GM20000 (cell line): ENCODE data around the gene IRAK3.

Source experiments
- DNase-seq: peaks from one replicate; pipeline ENCODE4 v3.0.0; 2012; ENCODE audit warnings: low spot score
- TF ChIP-seq, protein P1 (sequence below): IDR thresholded peaks from 2 replicates; pipeline ENCODE4 v1.5.1; 2012; ENCODE audit warnings: mild to moderate bottlenecking, control low read depth; ENCODE audit errors: extremely low read depth, missing control alignments

The IRAK3 gene

GRCh38 chr12:66189889-66190288 lies 875 bp downstream of the IRAK3 start:
- no peak for DNase-seq
- TF ChIP-seq, protein P1, sequence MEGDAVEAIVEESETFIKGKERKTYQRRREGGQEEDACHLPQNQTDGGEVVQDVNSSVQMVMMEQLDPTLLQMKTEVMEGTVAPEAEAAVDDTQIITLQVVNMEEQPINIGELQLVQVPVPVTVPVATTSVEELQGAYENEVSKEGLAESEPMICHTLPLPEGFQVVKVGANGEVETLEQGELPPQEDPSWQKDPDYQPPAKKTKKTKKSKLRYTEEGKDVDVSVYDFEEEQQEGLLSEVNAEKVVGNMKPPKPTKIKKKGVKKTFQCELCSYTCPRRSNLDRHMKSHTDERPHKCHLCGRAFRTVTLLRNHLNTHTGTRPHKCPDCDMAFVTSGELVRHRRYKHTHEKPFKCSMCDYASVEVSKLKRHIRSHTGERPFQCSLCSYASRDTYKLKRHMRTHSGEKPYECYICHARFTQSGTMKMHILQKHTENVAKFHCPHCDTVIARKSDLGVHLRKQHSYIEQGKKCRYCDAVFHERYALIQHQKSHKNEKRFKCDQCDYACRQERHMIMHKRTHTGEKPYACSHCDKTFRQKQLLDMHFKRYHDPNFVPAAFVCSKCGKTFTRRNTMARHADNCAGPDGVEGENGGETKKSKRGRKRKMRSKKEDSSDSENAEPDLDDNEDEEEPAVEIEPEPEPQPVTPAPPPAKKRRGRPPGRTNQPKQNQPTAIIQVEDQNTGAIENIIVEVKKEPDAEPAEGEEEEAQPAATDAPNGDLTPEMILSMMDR: no peak

GRCh38 chr12:66190519-66191370 lies 1.7 kb downstream of the IRAK3 start:
- TF ChIP-seq, protein P1: no peak
- DNase-seq: no peak

- TF ChIP-seq, protein P1: no peak
- no peak for DNase-seq
Measured at GRCh38 chr12:66191547-66192126, 2.6 kb downstream of the IRAK3 start.

DNA sequence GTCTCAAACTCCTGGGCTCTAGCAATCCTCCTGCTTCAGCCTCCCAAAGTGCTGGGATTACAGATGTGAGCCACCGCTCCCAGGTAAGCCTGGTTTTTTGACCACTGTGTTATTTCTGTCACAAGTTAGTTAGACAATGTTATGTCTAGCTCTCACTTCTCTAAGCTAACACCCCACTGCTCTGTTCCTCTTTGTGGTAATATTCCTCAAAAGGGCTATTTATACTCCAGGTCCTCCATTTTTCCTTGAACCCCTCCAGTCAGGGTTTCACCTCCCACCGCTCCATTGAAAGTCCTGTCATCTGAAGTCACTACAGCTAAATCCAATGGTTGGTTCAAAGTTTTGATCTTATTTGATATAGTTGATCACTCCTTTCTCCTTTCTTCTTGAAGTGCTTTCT lies 5.1 kb downstream of the IRAK3 start:
- no peak for DNase-seq
- TF ChIP-seq, protein P1: no peak

DNA sequence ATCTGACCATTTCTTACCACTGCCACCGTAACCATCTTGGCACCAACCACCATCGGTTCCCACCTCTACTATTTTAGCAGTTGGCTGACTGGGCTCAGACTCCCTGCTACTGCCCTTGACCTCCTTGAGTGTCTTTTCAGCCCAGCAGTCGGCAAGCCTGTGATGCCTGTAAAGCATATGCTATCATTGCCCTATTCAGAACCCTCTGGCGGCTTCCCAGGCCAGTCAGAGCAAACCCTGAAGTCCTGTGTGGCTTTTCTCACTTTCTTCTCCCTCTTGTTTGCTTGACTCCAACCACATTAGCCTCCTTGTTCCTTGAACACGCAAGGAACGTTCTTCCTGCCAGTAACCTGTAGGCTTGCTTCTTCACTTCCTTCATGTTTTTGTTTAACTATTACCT lies 6.2 kb downstream of the IRAK3 start:
- TF ChIP-seq, protein P1: no peak

DNA sequence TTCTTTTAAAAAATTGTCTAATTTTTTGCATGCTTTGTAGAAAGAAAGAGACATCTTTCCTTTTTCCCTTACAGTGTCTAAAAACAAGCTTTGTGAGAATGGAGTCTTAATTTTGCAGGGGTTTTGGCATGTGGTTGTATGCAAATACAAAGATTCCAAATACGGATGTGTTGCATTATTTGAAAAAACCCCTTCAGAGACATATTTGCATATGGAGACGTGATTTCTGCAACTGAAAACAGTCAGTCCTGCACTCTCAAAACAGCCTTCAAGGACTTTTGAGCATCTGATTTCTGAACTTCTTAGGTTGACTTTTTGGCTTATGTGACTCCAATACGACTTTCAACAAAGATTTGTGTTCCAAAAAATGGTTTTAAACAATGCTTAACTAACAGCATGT lies 7.8 kb downstream of the IRAK3 start:
- DNase-seq: peak; percentile 66
- TF ChIP-seq, protein P1: no peak

More for the DNA sequence above, 6.2 kb downstream of the IRAK3 start:
- DNase-seq: no peak

GRCh38 chr12:66197495-66197921 lies 8.5 kb downstream of the IRAK3 start:
- DNase-seq: no peak
- TF ChIP-seq, protein P1: no peak
